Liver (tissue), 9 donors: Measurements from ENCODE around the gene DUS3L. TPM values are rescaled to one million over a fixed set of nuclear protein-coding genes. Genes with fewer than 3 reads are reported as not detected.

Source experiments
- DNase-seq: peaks from one replicate; pipeline ENCODE4 v3.0.0-alpha.2; 2017; ENCODE audit warnings: low spot score
- H3K27ac ChIP-seq, 2 donors: one replicate each; pipeline ENCODE4 v1.7.0; 2013; ENCODE audit warnings: inconsistent platforms in 2 of 2, low read length in 2 of 2, control low read depth in 1 of 2, low read depth in 1 of 2, mild to moderate bottlenecking in 1 of 2
- H3K27me3 ChIP-seq, 4 donors: one replicate each; pipeline versions ENCODE4 v1.6.1 to v1.7.0; 2013; ENCODE audit warnings: low read length in 3 of 4, inconsistent platforms in 1 of 4, mild to moderate bottlenecking in 1 of 4, moderate library complexity in 1 of 4; ENCODE audit not compliant: control insufficient read depth in 4 of 4, insufficient read depth in 4 of 4
- H3K36me3 ChIP-seq, 4 donors: one replicate each; pipeline versions ENCODE4 v1.6.1 to v1.7.0; 2013; ENCODE audit warnings: low read length in 3 of 4, mild to moderate bottlenecking in 3 of 4, low read depth in 1 of 4, moderate library complexity in 1 of 4; ENCODE audit not compliant: control insufficient read depth in 4 of 4, insufficient read depth in 3 of 4
- H3K4me1 ChIP-seq, 4 donors: one replicate each; pipeline versions ENCODE4 v1.6.1 to v1.7.0; 2013; ENCODE audit warnings: low read length in 3 of 4, mild to moderate bottlenecking in 3 of 4, moderate library complexity in 1 of 4; ENCODE audit not compliant: control insufficient read depth in 4 of 4, insufficient read depth in 4 of 4
- H3K4me3 ChIP-seq, 3 donors: one replicate each; pipeline versions ENCODE4 v1.6.1 to v1.7.0; 2013; ENCODE audit warnings: low read length in 3 of 3, control low read depth in 1 of 3, low read depth in 1 of 3, mild to moderate bottlenecking in 1 of 3
- H3K9ac ChIP-seq, 2 donors: one replicate each; pipeline ENCODE4 v1.7.0; 2013; ENCODE audit warnings: low read length in 2 of 2, mild to moderate bottlenecking in 2 of 2, moderate library complexity in 2 of 2, control low read depth in 1 of 2, low read depth in 1 of 2
- H3K9me3 ChIP-seq, 4 donors: one replicate each; pipeline versions ENCODE4 v1.6.1 to v1.7.0; 2013; ENCODE audit warnings: low read length in 3 of 4; ENCODE audit not compliant: control insufficient read depth in 4 of 4
- ATF3 ChIP-seq: IDR thresholded peaks from 2 replicates; pipeline ENCODE4 v1.6.1; 2016; ENCODE audit warnings: antibody characterized with exemption
- EGR1 ChIP-seq, 2 donors: IDR thresholded peaks; 2 replicates each; pipeline ENCODE4 v1.6.1; 2016 to 2018; ENCODE audit warnings: antibody characterized with exemption in 2 of 2, low read depth in 2 of 2
- FOXA1 ChIP-seq: IDR thresholded peaks from 2 replicates; pipeline ENCODE4 v1.6.1; 2016; ENCODE audit warnings: antibody characterized with exemption
- FOXA2 ChIP-seq: IDR thresholded peaks from 2 replicates; pipeline ENCODE4 v1.6.1; 2016; ENCODE audit warnings: antibody characterized with exemption
- GABPA ChIP-seq, 2 donors: IDR thresholded peaks in 1 of 2; conservative IDR thresholded peaks in 1 of 2; 2 replicates each; pipeline ENCODE4 v1.6.1; 2016; ENCODE audit warnings: antibody characterized with exemption in 2 of 2, mild to moderate bottlenecking in 1 of 2, moderate library complexity in 1 of 2
- HNF4A ChIP-seq, 2 donors: conservative IDR thresholded peaks; 2 replicates each; pipeline ENCODE4 v1.6.1; 2016; ENCODE audit warnings: antibody characterized with exemption in 2 of 2, mild to moderate bottlenecking in 2 of 2
- HNF4G ChIP-seq: IDR thresholded peaks from 2 replicates; pipeline ENCODE4 v1.6.1; 2016; ENCODE audit warnings: antibody characterized with exemption
- JUND ChIP-seq, 2 donors: IDR thresholded peaks; 2 replicates each; pipeline ENCODE4 v1.6.1; 2016; ENCODE audit warnings: antibody characterized with exemption in 2 of 2
- NR2F2 ChIP-seq: IDR thresholded peaks from 2 replicates; pipeline ENCODE4 v1.6.1; 2016; ENCODE audit warnings: antibody characterized with exemption
- RXRA ChIP-seq, 2 donors: IDR thresholded peaks; 2 replicates each; pipeline ENCODE4 v1.6.1; 2017 to 2018; ENCODE audit warnings: antibody characterized with exemption in 2 of 2, mild to moderate bottlenecking in 1 of 2
- TAF1 ChIP-seq: conservative IDR thresholded peaks from 2 replicates; pipeline ENCODE4 v1.6.1; 2016; ENCODE audit warnings: antibody characterized with exemption, mild to moderate bottlenecking
- YY1 ChIP-seq: IDR thresholded peaks from 2 replicates; pipeline ENCODE4 v1.6.1; 2016; ENCODE audit warnings: antibody characterized with exemption, mild to moderate bottlenecking
- ZBTB33 ChIP-seq: IDR thresholded peaks from 2 replicates; pipeline ENCODE4 v1.6.1; 2016; ENCODE audit warnings: antibody characterized with exemption
- WGBS: extraction: QIAGEN DNeasy Blood & Tissue Kit; methylation state at CpG from one replicate; pipeline ENCODE4 v1.1.7; 2013; 5-methylcytosine and 5-hydroxymethylcytosine counted together
- polyA plus RNA-seq, 2 donors: library from polyadenylated mRNA; stranded (reverse) in 1 of 2; unstranded in 1 of 2; fragments of 200-250 nt in 1 of 2; fragments of >200 nt in 1 of 2; fragmentation: Nextera tagmentation in 1 of 2; extraction: Ambion mirVana in 1 of 2; gene quantifications; one replicate each; pipeline versions ENCODE4 v1.2.1 to v1.2.3, GENCODE V29; 2013 to 2015
- total RNA-seq, 2 donors: library from RNA; depleted of rRNA; stranded (reverse); fragments of >200 nt; gene quantifications; one replicate each; pipeline ENCODE4 v1.2.3, GENCODE V29; 2014
- TF ChIP-seq, protein P1 (sequence below): IDR thresholded peaks from 2 replicates; pipeline ENCODE4 v1.6.1; 2016; ENCODE audit warnings: antibody characterized with exemption, mild to moderate bottlenecking
- donor health status: healthy.
- donor health status: healthy.
- donor health status: healthy.
- donor health status: healthy.
- donor health status: healthy.

The DUS3L gene
- total and polyA plus RNA-seq, 4 donors, result 12.2 to 19.0 (median 16.9) TPM

GRCh38 chr19:5792224-5792623, 1.3 kb upstream of the DUS3L start:
- 96% methylated on average over 18 of the region's 18 CpGs for WGBS
- Histone ChIP-seq H3K4me3 (no peak overlapping the region), H3K9ac (no peak overlapping the region), H3K36me3 (peaks cover 0 to 25% (median 11%) of the 10 kb centered on the region in 4 donors), H3K9me3 (no peaks in the 10 kb centered on the region), H3K27ac (no peak overlapping the region), H3K27me3 (no peaks in the 10 kb centered on the region), H3K4me1 (peaks cover 0 to 20% (median 8%) of the 10 kb centered on the region in 4 donors)
- no peak for TF ChIP-seq TAF1
- TF ChIP-seq ATF3, result no peak
- no peak for TF ChIP-seq HNF4G
- no peak for TF ChIP-seq YY1
- no peak for TF ChIP-seq EGR1 (IDR thresholded peaks at IDR 0.05; ENCODE audit: low read depth in 2 of 2)
- no peak for TF ChIP-seq GABPA (IDR thresholded peaks at IDR 0.05 in 1 of 2, conservative IDR thresholded peaks at IDR 0.05 in 1 of 2)
- TF ChIP-seq FOXA2, result no peak
- TF ChIP-seq JUND (IDR thresholded peaks at IDR 0.05), result no peak
- TF ChIP-seq ZBTB33, result no peak
- TF ChIP-seq, protein P1, sequence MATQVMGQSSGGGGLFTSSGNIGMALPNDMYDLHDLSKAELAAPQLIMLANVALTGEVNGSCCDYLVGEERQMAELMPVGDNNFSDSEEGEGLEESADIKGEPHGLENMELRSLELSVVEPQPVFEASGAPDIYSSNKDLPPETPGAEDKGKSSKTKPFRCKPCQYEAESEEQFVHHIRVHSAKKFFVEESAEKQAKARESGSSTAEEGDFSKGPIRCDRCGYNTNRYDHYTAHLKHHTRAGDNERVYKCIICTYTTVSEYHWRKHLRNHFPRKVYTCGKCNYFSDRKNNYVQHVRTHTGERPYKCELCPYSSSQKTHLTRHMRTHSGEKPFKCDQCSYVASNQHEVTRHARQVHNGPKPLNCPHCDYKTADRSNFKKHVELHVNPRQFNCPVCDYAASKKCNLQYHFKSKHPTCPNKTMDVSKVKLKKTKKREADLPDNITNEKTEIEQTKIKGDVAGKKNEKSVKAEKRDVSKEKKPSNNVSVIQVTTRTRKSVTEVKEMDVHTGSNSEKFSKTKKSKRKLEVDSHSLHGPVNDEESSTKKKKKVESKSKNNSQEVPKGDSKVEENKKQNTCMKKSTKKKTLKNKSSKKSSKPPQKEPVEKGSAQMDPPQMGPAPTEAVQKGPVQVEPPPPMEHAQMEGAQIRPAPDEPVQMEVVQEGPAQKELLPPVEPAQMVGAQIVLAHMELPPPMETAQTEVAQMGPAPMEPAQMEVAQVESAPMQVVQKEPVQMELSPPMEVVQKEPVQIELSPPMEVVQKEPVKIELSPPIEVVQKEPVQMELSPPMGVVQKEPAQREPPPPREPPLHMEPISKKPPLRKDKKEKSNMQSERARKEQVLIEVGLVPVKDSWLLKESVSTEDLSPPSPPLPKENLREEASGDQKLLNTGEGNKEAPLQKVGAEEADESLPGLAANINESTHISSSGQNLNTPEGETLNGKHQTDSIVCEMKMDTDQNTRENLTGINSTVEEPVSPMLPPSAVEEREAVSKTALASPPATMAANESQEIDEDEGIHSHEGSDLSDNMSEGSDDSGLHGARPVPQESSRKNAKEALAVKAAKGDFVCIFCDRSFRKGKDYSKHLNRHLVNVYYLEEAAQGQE, result no peak
- no peak for TF ChIP-seq RXRA (IDR thresholded peaks at IDR 0.05)
- TF ChIP-seq FOXA1, result no peak
- no peak for DNase-seq

- H3K27me3 ChIP-seq, result no peaks in the 10 kb centered on the region
- peak overlapping the region; percentile 47 to 91 (median 67) for H3K4me3 ChIP-seq
- H3K27ac ChIP-seq, result peak overlapping the region; percentile 91 to 98
- peaks cover 8 to 47% (median 27%) of the 10 kb centered on the region in 4 donors for H3K36me3 ChIP-seq
- no peak for TF ChIP-seq FOXA1
- no peak for TF ChIP-seq YY1
- no peak for TF ChIP-seq NR2F2
- no peak for TF ChIP-seq HNF4A (conservative IDR thresholded peaks at IDR 0.05)
- TF ChIP-seq JUND (IDR thresholded peaks at IDR 0.05), result no peak
- no peak for TF ChIP-seq FOXA2
- peaks cover 0 to 20% (median 8%) of the 10 kb centered on the region in 4 donors for H3K4me1 ChIP-seq
- H3K9me3 ChIP-seq, result no peaks in the 10 kb centered on the region
- H3K9ac ChIP-seq, result peak overlapping the region in 1 of 2 donors; percentile 36
- WGBS, result 82% methylated on average over 26 of the region's 26 CpGs
- no peak for DNase-seq
These were observed 941 bp downstream of the DUS3L start for GRCh38 chr19:5789886-5790558.
